Tibial nerve (tissue), 4 donors: ENCODE results near the gene ADD2. TPM values are rescaled to one million over a fixed set of nuclear protein-coding genes. Genes with fewer than 3 reads are reported as not detected.

Experiments
- DNase-seq, 2 donors: peaks; one replicate each; pipeline ENCODE4 v3.0.0-alpha.2; 2019; ENCODE audit warnings: low spot score in 2 of 2
- H3K27ac ChIP-seq, 4 donors: fragments of 200-600 bp; sonication (generic) in 3 of 4; one replicate each; pipeline ENCODE4 v1.5.1; 2017 to 2019; ENCODE audit warnings: mild to moderate bottlenecking in 1 of 4
- H3K27me3 ChIP-seq, 2 donors: fragments of 200-600 bp; sonication (generic) in 1 of 2; one replicate each; pipeline versions ENCODE4 v1.5.1 to v1.6.0; 2017 to 2019
- H3K36me3 ChIP-seq, 3 donors: fragments of 200-600 bp; sonication (generic); one replicate each; pipeline ENCODE4 v1.5.1; 2018 to 2019
- H3K4me1 ChIP-seq, 4 donors: fragments of 200-600 bp; sonication (generic) in 3 of 4; one replicate each; pipeline ENCODE4 v1.5.1; 2017 to 2019
- H3K4me3 ChIP-seq, 4 donors: fragments of 200-600 bp; sonication (generic) in 3 of 4; one replicate each; pipeline ENCODE4 v1.5.1; 2017 to 2019; ENCODE audit warnings: mild to moderate bottlenecking in 1 of 4, moderate library complexity in 1 of 4
- H3K9me3 ChIP-seq, 4 donors: fragments of 200-600 bp; sonication (generic) in 3 of 4; one replicate each; pipeline ENCODE4 v1.5.1; 2017 to 2019
- CTCF ChIP-seq, 5 experiments: fragments of 200-600 bp in 3 of 5; fragments of 450-650 bp in 2 of 5; sonication (generic) in 3 of 5; IDR thresholded peaks; one replicate each; pipeline ENCODE4 v1.5.1; 2016 to 2019; ENCODE audit warnings: antibody characterized with exemption in 5 of 5, mild to moderate bottlenecking in 3 of 5, moderate library complexity in 2 of 5
- EP300 ChIP-seq, 2 donors: sonication (generic); formaldehyde crosslinking; IDR thresholded peaks; one replicate each; pipeline ENCODE4 v1.6.1; 2017; ENCODE audit warnings: antibody characterized with exemption in 2 of 2, mild to moderate bottlenecking in 1 of 2
- POLR2A ChIP-seq, 2 donors: fragments of 450-650 bp; IDR thresholded peaks; one replicate each; pipeline ENCODE4 v1.6.1; 2017; ENCODE audit warnings: antibody characterized with exemption in 2 of 2, mild to moderate bottlenecking in 2 of 2, moderate library complexity in 2 of 2
- WGBS, 2 donors: methylation state at CpG; one replicate each; pipeline ENCODE4 v1.1.5; 2018; 5-methylcytosine and 5-hydroxymethylcytosine counted together
- total RNA-seq, 4 donors: library from RNA; depleted of rRNA; stranded (reverse); fragments of >200 nt; gene quantifications; one replicate each; pipeline ENCODE4 v1.1.0, GENCODE V29; 2016

The ADD2 gene
- total RNA-seq, 4 donors from 2014 or later = 0.63 to 6.0 (median 3.2) TPM

GRCh38 chr2:70716131-70716743 is 51.8 kb downstream of the ADD2 start:
- Histone ChIP-seq H3K36me3 (no peaks in the 10 kb centered on the region), H3K4me3 (no peak overlapping the region), H3K4me1 (no peaks in the 10 kb centered on the region), H3K27ac (no peak overlapping the region), H3K9me3 (no peaks in the 10 kb centered on the region), H3K27me3 (no peaks in the 10 kb centered on the region)
- 75 to 76% methylated on average over 7 of the region's 7 CpGs for WGBS, 2 donors
- TF ChIP-seq CTCF (IDR thresholded peaks at IDR 0.05) (no peak), EP300 (IDR thresholded peaks at IDR 0.05) (no peak), POLR2A (IDR thresholded peaks at IDR 0.05) (no peak)
- DNase-seq = no peak

GRCh38 chr2:70715071-70715985 is 52.7 kb downstream of the ADD2 start:
- 69 to 71% methylated on average over 6 to 7 of the region's 7 CpGs for WGBS, 2 donors
- Histone ChIP-seq H3K36me3 (no peaks in the 10 kb centered on the region), H3K9me3 (no peaks in the 10 kb centered on the region), H3K4me1 (no peaks in the 10 kb centered on the region), H3K27me3 (no peaks in the 10 kb centered on the region), H3K4me3 (no peak overlapping the region), H3K27ac (no peak overlapping the region)
- DNase-seq = no peak
- TF ChIP-seq EP300 (IDR thresholded peaks at IDR 0.05) (no peak), POLR2A (IDR thresholded peaks at IDR 0.05) (no peak), CTCF (IDR thresholded peaks at IDR 0.05) (no peak)

GRCh38 chr2:70714141-70714905 is 53.7 kb downstream of the ADD2 start:
- H3K4me3 ChIP-seq = no peak overlapping the region
- H3K27me3 ChIP-seq = no peaks in the 10 kb centered on the region
- no peaks in the 10 kb centered on the region for H3K36me3 ChIP-seq
- no peak overlapping the region for H3K27ac ChIP-seq
- 84 to 85% methylated on average over 5 of the region's 5 CpGs for WGBS, 2 donors
- no peaks in the 10 kb centered on the region for H3K9me3 ChIP-seq
- DNase-seq = no peak
- no peaks in the 10 kb centered on the region for H3K4me1 ChIP-seq
- TF ChIP-seq EP300 (IDR thresholded peaks at IDR 0.05) = no peak
- TF ChIP-seq CTCF (IDR thresholded peaks at IDR 0.05) = no peak
- TF ChIP-seq POLR2A (IDR thresholded peaks at IDR 0.05) = no peak

DNA sequence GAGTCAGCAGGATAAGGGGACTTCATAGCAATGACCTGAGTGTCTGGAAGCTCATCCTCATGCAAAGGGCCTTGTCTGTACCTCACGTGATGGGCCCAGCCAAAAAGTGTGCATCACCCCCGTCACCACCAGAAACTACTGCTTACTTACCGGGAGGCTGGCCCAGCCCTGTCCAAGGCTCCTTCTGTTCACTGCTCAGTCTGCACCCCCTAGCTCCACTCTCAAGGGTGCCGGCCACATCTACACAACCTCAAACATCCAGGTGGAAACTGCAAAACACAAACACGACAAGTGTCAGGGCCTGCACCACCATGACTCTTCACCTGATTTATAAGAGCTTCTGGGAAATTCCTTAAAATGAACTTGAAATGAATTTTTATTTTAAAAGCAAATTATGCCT is 55.1 kb downstream of the ADD2 start:
- no peaks in the 10 kb centered on the region for H3K4me1 ChIP-seq
- H3K36me3 ChIP-seq = no peaks in the 10 kb centered on the region
- TF ChIP-seq POLR2A (IDR thresholded peaks at IDR 0.05) (no peak), CTCF (IDR thresholded peaks at IDR 0.05) (no peak), EP300 (IDR thresholded peaks at IDR 0.05) (no peak)
- H3K27me3 ChIP-seq = no peaks in the 10 kb centered on the region
- no peaks in the 10 kb centered on the region for H3K9me3 ChIP-seq
- H3K27ac ChIP-seq = no peak overlapping the region
- H3K4me3 ChIP-seq = no peak overlapping the region
- WGBS, 2 donors = 89 to 96% methylated on average over 4 to 5 of the region's 5 CpGs
- DNase-seq = no peak
